ENCODE results near the gene ASTL. TPM values are rescaled to one million over a fixed set of nuclear protein-coding genes. Genes with fewer than 3 reads are reported as not detected.
"Not testable (repeated sequence)": the region's sequence is repeated elsewhere in the genome, so short reads cannot be mapped to it uniquely, and the experiment has no call there.

ASTL gene
- polyA plus RNA-seq, 1 donor from 2014 or later, result not detected

- H3K36me3 Mint-ChIP-seq, result no peaks in the 10 kb centered on the region
- no peak overlapping the region for H3K4me3 Mint-ChIP-seq
- H3K9me3 Mint-ChIP-seq, result peaks cover 3 to 5% (median 4%) of the 10 kb centered on the region in 3 donors
- peaks cover 17% of the 10 kb centered on the region for H3K27me3 Mint-ChIP-seq
- peaks cover 0 to 2% (median 0%) of the 10 kb centered on the region in 3 donors for H3K4me1 Mint-ChIP-seq
- no peak overlapping the region for H3K27ac Mint-ChIP-seq
Measured at GRCh38 chr2:96089356-96090195, 48.7 kb downstream of the ASTL start.

GRCh38 chr2:96088340-96089335, 49.7 kb downstream of the ASTL start:
- H3K27ac Mint-ChIP-seq, result no peak overlapping the region
- peaks cover 3 to 5% (median 4%) of the 10 kb centered on the region in 3 donors for H3K9me3 Mint-ChIP-seq
- no peak overlapping the region for H3K4me3 Mint-ChIP-seq
- peaks cover 0 to 2% (median 0%) of the 10 kb centered on the region in 3 donors for H3K4me1 Mint-ChIP-seq
- H3K36me3 Mint-ChIP-seq, result no peaks in the 10 kb centered on the region
- peaks cover 19% of the 10 kb centered on the region for H3K27me3 Mint-ChIP-seq

DNA sequence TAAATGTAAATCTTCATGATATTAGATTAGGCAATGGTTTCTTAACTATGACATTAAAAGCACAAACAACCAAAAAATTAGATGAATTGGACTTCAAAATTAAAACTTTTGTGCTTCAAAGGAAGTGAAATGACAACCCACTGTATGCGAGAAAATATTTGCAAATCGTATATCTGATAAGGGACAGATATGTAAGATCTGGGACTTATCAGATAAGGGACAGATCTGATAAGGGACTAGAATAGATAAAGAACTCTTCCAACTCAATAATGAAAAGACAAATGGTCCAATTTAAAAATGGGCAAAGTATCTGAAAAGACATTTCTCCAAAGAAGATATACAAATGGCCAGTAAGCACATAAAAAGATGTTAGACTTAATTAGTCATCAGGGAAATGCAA, 51.2 kb downstream of the ASTL start:
- Mint-ChIP-seq H3K4me1 (peaks cover 0 to 2% (median 0%) of the 10 kb centered on the region in 3 donors), H3K4me3 (no peak overlapping the region), H3K27ac (no peak overlapping the region), H3K9me3 (peaks cover 3 to 5% (median 4%) of the 10 kb centered on the region in 3 donors), H3K36me3 (no peaks in the 10 kb centered on the region), H3K27me3 (peaks cover 15% of the 10 kb centered on the region)

DNA sequence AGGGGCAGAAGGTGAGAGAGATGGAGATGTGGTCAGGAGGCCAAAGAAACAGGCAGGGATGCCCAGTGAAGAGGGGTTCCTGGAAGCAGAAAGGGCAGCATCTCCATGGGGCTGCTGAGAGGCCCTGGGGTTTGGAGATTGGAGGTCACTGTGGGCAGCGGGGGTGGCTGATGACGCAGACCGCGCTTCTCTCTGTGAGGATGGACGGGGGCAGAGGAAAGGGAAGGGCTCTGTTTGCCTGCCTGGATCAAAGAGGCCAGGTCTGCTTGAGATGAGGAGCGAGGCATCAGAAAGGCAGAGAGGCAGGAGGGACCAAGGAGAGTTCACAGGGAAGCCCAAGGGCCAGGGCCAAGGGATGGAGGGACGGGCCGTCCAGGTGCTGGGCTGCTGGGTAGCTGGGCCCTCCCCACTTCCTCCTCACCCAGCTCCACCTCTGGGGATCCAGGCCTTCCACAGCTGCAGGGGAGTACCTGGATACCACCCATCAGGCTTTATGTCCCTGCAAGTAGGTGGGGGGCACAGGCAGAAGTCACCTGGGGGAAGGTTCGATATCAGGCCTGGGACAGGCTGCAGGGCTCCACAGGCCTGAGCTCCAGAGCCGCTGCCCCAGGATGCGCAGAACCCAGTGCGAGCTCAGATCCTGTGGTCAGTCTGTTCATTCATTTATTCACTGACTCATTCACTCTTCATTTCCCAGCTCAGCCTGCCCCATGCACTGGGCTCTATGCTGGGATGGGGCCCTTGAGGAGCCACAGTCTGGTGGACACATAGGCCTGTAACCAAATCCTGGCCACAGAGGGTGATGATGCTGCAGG, 52.6 kb downstream of the ASTL start:
- Mint-ChIP-seq H3K4me3 (no peak overlapping the region), H3K9me3 (peaks cover 2 to 8% (median 5%) of the 10 kb centered on the region in 3 donors), H3K27ac (no peak overlapping the region), H3K36me3 (no peaks in the 10 kb centered on the region), H3K4me1 (peaks cover 0 to 2% (median 0%) of the 10 kb centered on the region in 3 donors), H3K27me3 (peaks cover 15% of the 10 kb centered on the region)

DNA sequence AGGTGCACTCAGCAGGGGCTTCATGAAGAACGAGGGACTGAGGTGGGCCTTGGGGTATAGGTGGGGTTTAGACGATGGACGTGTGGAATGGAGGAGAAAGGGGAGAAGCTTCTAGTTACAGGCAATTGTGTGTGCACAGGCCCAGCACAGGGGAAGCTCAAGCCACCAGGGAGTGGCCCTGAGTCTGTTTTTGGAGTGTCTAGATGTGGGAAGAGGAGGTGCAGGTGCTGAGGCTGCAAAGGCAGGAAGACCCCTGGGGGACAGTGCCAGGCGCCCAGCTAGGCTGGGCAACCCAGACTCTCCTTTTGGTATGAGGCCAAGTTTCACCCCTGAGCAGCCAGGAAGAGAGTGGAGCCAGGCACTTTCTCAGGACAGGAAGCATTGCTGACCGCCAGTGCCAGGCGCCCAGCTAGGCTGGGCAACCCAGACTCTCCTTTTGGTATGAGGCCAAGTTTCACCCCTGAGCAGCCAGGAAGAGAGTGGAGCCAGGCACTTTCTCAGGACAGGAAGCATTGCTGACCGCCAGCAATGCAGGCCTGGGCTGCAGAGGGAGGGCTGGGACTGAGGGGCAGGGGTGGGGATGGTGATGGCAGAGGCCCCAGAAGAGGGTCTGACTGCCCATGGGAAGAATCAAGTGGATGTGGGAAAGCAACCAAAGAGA, 53.3 kb downstream of the ASTL start:
- H3K9me3 Mint-ChIP-seq, H3K27ac Mint-ChIP-seq, H3K4me3 Mint-ChIP-seq, H3K4me1 Mint-ChIP-seq, H3K36me3 Mint-ChIP-seq: not testable (repeated sequence)
- peaks cover 15% of the 10 kb centered on the region for H3K27me3 Mint-ChIP-seq

DNA sequence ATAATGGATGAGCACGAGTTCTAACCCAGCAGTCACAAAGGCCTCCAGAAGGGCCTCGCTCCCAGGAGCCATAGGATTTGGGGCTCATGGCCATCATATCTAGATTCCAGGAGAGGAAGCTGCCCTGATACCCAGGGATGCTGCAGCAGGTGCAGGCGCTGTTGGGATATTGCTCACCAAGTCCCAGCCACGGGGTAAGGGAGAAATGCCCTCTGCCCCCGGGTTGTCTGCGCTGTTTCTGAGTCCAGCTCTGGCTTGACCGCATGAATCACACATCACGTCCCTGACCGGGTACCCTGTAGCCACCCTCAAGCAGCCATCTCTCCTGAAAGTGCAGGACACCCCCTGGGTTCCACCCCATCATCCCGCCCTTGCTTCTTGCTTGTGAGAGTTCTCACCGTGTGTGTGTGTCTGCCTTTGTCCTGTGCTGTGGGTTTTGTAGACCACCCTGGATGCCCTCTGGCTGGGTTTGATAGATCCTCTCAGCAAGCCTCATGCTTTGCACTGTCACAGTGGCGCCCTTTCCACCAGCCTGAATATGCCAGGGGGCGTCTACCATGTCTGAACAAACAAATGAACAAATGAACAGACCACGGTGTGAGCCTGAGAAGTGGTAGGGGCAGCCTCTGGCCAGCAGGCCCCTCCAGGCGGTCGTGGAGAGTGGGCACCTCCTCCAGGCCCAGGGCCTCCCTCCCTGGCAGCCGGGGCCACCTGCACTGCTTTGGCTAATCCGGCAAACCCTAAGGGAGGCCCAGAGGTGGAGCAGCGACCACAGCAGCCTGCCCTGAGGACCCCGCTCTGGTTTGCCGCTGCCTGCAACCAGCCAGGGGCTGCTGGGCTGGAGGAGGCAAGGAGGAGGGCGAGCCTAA, 54.1 kb downstream of the ASTL start:
- Mint-ChIP-seq H3K27ac (no peak overlapping the region), H3K36me3 (no peaks in the 10 kb centered on the region), H3K9me3 (peaks cover 0 to 8% (median 5%) of the 10 kb centered on the region in 3 donors), H3K27me3 (peaks cover 15% of the 10 kb centered on the region), H3K4me1 (peaks cover 0 to 2% (median 0%) of the 10 kb centered on the region in 3 donors), H3K4me3 (no peak overlapping the region)

GRCh38 chr2:96083064-96083939, 55.0 kb downstream of the ASTL start:
- H3K4me1 Mint-ChIP-seq, result peaks cover 0 to 2% (median 0%) of the 10 kb centered on the region in 3 donors
- H3K36me3 Mint-ChIP-seq, result no peaks in the 10 kb centered on the region
- H3K27me3 Mint-ChIP-seq, result peaks cover 15% of the 10 kb centered on the region
- H3K9me3 Mint-ChIP-seq, result peaks cover 0 to 8% (median 5%) of the 10 kb centered on the region in 3 donors
- H3K4me3 Mint-ChIP-seq, result peak overlapping the region in 1 of 4 donors; percentile 38
- H3K27ac Mint-ChIP-seq, result no peak overlapping the region

- H3K36me3 Mint-ChIP-seq, result no peaks in the 10 kb centered on the region
- H3K9me3 Mint-ChIP-seq, result peaks cover 2 to 8% (median 6%) of the 10 kb centered on the region in 3 donors
- no peak overlapping the region for H3K4me3 Mint-ChIP-seq
- H3K4me1 Mint-ChIP-seq, result peaks cover 0 to 2% (median 0%) of the 10 kb centered on the region in 3 donors
- H3K27me3 Mint-ChIP-seq, result peaks cover 11% of the 10 kb centered on the region
- H3K27ac Mint-ChIP-seq, result no peak overlapping the region
Measured at GRCh38 chr2:96082211-96083063, 55.9 kb downstream of the ASTL start.

- peaks cover 2 to 9% (median 7%) of the 10 kb centered on the region in 3 donors for H3K9me3 Mint-ChIP-seq
Measured at GRCh38 chr2:96081042-96081441, 57.3 kb downstream of the ASTL start.

GRCh38 chr2:96075199-96075771, 63.0 kb downstream of the ASTL start:
- H3K9me3 Mint-ChIP-seq, result peaks cover 7 to 19% (median 11%) of the 10 kb centered on the region in 3 donors
- H3K4me3 Mint-ChIP-seq, result no peak overlapping the region
- H3K36me3 Mint-ChIP-seq, result no peaks in the 10 kb centered on the region
- no peaks in the 10 kb centered on the region for H3K4me1 Mint-ChIP-seq
- H3K27me3 Mint-ChIP-seq, result peaks cover 2% of the 10 kb centered on the region
- no peak overlapping the region for H3K27ac Mint-ChIP-seq

More at GRCh38 chr2:96081042-96081441, 57.3 kb downstream of the ASTL start:
- H3K4me1 Mint-ChIP-seq, result no peaks in the 10 kb centered on the region
- H3K27me3 Mint-ChIP-seq, result peaks cover 8% of the 10 kb centered on the region
- no peaks in the 10 kb centered on the region for H3K36me3 Mint-ChIP-seq
- H3K27ac Mint-ChIP-seq, result no peak overlapping the region
- H3K4me3 Mint-ChIP-seq, result no peak overlapping the region

DNA sequence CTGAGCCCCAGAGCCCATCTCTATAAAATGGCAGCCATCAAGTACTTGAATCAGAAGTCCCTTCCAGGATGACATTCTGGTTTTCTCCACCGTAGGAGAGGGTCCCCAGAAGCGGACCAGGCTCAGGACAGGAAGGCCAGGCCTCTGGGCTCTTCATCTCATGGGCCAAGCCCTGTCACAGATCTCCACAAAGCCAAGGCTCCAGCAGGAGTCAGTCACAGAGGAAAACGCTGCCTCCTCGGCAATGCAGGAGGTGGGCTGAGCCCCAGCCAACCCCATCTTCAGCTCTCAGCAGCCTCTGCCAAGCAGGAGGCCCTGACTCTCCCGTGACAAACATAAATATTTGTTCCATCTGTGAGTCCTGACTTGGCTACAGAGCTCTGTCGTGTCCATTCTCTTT, 64.1 kb downstream of the ASTL start:
- Mint-ChIP-seq H3K4me3 (no peak overlapping the region), H3K27ac (no peak overlapping the region), H3K9me3 (peaks cover 7 to 19% (median 11%) of the 10 kb centered on the region in 3 donors), H3K27me3 (peaks cover 2% of the 10 kb centered on the region), H3K4me1 (no peaks in the 10 kb centered on the region), H3K36me3 (no peaks in the 10 kb centered on the region)

Measured in IgD-negative memory B cell (primary cell).